ENCODE results near the gene LARGE1. TPM values are rescaled to one million over a fixed set of nuclear protein-coding genes. Genes with fewer than 3 reads are reported as not detected.

LARGE1 gene
- total and polyA plus RNA-seq, 2 of the 13 experiments (the other 11 are each of a cell fraction or from before 2014, with no cell fraction given), result 8.4 to 11.0 TPM

DNA sequence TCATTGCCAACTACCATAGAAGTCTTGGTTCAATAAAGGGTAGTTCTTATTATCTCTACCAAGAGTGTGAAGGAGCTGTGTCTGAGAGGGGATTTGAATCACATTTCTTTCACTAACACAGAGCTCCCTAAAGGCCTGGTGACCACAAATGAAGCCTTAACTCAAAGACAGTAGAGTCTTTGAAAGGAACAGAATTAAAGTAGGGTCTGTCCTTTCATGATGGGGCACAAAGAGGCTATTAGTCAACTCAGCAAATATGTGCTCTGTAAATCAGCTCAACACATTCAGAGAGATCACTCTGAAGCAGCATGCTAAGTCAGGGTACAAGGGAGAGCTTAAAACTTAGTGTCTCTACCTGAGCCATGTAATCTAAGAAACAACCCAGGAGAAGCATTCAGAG, 649.7 kb downstream of the LARGE1 start (continued):
- no peak for TF ChIP-seq POLR2AphosphoS5 (IDR thresholded peaks at IDR 0.05; ENCODE audit: low read depth, low read length)
- no peak for TF ChIP-seq ZNF207 (IDR thresholded peaks at IDR 0.05; ENCODE audit: borderline replicate concordance)
- TF ChIP-seq EP300 (IDR thresholded peaks at IDR 0.05; ENCODE audit: low read depth in 2 of 2, low read length in 2 of 2), result peak in 1 of 2 experiments; percentile 78; a peak in 2 of 4 replicates
- no peak; the same call in 1 of the 2 replicates for TF ChIP-seq EP300 (CRISPR knock-in tag; IDR thresholded peaks at IDR 0.05; ENCODE audit: borderline replicate concordance)
- TF ChIP-seq, protein P1, sequence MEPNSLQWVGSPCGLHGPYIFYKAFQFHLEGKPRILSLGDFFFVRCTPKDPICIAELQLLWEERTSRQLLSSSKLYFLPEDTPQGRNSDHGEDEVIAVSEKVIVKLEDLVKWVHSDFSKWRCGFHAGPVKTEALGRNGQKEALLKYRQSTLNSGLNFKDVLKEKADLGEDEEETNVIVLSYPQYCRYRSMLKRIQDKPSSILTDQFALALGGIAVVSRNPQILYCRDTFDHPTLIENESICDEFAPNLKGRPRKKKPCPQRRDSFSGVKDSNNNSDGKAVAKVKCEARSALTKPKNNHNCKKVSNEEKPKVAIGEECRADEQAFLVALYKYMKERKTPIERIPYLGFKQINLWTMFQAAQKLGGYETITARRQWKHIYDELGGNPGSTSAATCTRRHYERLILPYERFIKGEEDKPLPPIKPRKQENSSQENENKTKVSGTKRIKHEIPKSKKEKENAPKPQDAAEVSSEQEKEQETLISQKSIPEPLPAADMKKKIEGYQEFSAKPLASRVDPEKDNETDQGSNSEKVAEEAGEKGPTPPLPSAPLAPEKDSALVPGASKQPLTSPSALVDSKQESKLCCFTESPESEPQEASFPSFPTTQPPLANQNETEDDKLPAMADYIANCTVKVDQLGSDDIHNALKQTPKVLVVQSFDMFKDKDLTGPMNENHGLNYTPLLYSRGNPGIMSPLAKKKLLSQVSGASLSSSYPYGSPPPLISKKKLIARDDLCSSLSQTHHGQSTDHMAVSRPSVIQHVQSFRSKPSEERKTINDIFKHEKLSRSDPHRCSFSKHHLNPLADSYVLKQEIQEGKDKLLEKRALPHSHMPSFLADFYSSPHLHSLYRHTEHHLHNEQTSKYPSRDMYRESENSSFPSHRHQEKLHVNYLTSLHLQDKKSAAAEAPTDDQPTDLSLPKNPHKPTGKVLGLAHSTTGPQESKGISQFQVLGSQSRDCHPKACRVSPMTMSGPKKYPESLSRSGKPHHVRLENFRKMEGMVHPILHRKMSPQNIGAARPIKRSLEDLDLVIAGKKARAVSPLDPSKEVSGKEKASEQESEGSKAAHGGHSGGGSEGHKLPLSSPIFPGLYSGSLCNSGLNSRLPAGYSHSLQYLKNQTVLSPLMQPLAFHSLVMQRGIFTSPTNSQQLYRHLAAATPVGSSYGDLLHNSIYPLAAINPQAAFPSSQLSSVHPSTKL (CRISPR knock-in tag; IDR thresholded peaks at IDR 0.05), result peak; percentile 58; the same call in 1 of the 2 replicates
- TF ChIP-seq SOX6 (IDR thresholded peaks at IDR 0.05), result no peak
- peak; percentile 44; the same call in 1 of the 2 replicates for TF ChIP-seq SOX6 (CRISPR knock-in tag; IDR thresholded peaks at IDR 0.05)
- TF ChIP-seq, protein P2, sequence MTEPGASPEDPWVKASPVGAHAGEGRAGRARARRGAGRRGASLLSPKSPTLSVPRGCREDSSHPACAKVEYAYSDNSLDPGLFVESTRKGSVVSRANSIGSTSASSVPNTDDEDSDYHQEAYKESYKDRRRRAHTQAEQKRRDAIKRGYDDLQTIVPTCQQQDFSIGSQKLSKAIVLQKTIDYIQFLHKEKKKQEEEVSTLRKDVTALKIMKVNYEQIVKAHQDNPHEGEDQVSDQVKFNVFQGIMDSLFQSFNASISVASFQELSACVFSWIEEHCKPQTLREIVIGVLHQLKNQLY (CRISPR knock-in tag; IDR thresholded peaks at IDR 0.05), result peak; percentile 54
- TF ChIP-seq MAFK (conservative IDR thresholded peaks at IDR 0.05 in 1 of 2, IDR thresholded peaks at IDR 0.05 in 1 of 2; ENCODE audit: low read length in 2 of 2), result peak; percentile 97 to 98
- peak; percentile 46 for TF ChIP-seq HDAC2 (CRISPR knock-in tag; IDR thresholded peaks at IDR 0.05)
- TF ChIP-seq SIX4 (CRISPR knock-in tag; IDR thresholded peaks at IDR 0.05), result peak; percentile 42; the same call in 1 of the 2 replicates
- no peak for TF ChIP-seq HES4 (CRISPR knock-in tag; IDR thresholded peaks at IDR 0.05; ENCODE audit: borderline replicate concordance)
- TF ChIP-seq, protein P3, sequence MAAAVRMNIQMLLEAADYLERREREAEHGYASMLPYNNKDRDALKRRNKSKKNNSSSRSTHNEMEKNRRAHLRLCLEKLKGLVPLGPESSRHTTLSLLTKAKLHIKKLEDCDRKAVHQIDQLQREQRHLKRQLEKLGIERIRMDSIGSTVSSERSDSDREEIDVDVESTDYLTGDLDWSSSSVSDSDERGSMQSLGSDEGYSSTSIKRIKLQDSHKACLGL (CRISPR knock-in tag; IDR thresholded peaks at IDR 0.05), result no peak
- TF ChIP-seq GATAD1 (CRISPR knock-in tag; IDR thresholded peaks at IDR 0.05), result no peak
- peak; percentile 49; the same call in 1 of the 2 replicates for TF ChIP-seq GATAD2A (CRISPR knock-in tag; IDR thresholded peaks at IDR 0.05)
- TF ChIP-seq NCOA2 (CRISPR knock-in tag; IDR thresholded peaks at IDR 0.05), result peak; percentile 52; the same call in 1 of the 2 replicates
- no peak for TF ChIP-seq ZNF264 (CRISPR knock-in tag; IDR thresholded peaks at IDR 0.05)
- no peak for TF ChIP-seq LCORL (IDR thresholded peaks at IDR 0.05)
- 0 out of 2 replicates have a peak, but pooled peaks have one; percentile 28 for TF ChIP-seq LCORL (CRISPR knock-in tag; IDR thresholded peaks at IDR 0.05)
- no peak for TF ChIP-seq SOX13 (IDR thresholded peaks at IDR 0.05)
- TF ChIP-seq SOX13 (CRISPR knock-in tag; conservative IDR thresholded peaks at IDR 0.05 in 1 of 2, IDR thresholded peaks at IDR 0.05 in 1 of 2), result peak in 1 of 2 experiments; percentile 74; a peak in 2 of 4 replicates
- no peak for TF ChIP-seq FOXA1 (IDR thresholded peaks at IDR 0.05)
- TF ChIP-seq FOXA1 (CRISPR knock-in tag; IDR thresholded peaks at IDR 0.05), result peak; percentile 67
- 0 out of 2 replicates have a peak, but pooled peaks have one; percentile 15 for TF ChIP-seq ZNF644 (CRISPR knock-in tag; IDR thresholded peaks at IDR 0.05; ENCODE audit: low read depth)
